Fibroblast of skin of right quadriceps (primary cell): ENCODE measurements around the gene POU3F1.

ENCODE experiments used
- DNase-seq: peaks from one replicate; pipeline ENCODE4 v3.0.0-alpha.2; 2013

POU3F1 gene

DNA sequence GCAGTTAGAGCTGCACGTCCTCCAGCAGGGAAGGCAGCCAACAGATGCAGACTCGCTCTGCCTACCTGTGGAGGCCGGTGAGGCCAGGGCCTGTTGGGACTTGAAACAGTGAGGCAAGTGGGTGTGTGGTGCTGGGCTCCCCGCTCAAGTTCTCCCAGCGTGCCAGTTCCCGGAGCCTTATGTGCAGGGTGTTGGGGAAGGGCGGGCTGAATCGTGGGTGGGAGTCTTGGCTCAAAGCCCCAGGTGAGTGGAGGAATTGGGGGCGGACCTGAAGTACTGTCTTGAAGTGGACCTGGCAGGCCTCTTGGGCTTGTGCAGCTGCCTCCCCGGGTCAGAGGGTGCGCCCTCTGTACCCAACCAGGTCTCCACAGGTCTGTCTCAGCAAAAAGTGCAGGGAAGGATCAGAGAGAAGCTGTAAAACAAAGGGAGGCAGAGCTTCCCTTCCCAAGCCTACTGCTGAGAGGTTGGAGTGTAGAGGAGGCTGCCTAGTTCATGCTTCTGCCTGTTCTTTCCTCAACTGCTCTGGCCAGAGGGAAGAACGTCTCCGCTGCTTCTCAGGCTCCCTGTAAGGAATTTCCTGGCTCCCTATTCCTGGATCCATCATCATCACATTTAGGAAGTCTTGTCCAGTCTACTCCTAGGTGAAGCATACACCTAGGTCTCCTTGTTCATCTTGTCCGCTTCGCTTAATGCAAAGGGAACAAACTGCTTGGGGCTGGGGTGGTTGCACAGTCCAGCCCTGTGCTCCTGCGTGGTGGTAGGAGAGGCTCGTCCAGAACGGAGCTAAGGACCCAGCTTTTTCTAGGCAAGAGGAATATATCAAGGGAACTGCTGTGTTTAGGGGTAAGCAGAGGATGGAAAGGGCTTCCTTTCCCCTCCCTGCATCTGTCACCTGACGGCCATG is 19.1 kb downstream of the POU3F1 start:
- DNase-seq: no peak

DNA sequence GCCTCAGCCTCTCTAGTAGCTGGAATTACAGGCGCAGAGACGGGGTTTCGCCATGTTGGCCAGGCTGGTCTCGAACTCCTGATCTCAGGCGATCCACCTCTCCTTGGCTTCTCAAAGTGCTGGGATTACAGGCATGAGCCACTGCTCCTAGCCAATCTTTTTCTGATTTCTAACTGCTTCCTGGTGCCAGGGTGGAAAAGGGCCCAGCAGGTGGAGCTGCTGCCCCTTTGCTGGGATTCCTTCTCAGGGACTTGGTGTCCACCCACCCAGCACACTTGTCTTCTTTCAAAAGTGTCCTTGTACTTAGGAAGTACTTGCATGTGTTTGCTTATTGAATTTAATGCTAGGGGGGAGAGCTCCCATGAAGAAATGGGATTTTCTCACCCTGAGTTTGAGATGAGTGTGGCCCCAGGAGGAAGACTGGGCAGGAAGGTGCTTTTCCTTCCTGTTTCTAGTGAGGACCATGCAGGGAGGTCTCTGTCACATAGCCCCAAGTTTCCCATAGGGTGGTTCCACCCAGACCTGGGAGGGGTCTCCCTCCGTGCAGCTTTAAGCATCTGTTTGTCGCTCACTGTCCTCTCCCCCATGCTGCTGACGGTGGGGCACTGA is 19.9 kb downstream of the POU3F1 start:
- DNase-seq: peak; percentile 58

DNA sequence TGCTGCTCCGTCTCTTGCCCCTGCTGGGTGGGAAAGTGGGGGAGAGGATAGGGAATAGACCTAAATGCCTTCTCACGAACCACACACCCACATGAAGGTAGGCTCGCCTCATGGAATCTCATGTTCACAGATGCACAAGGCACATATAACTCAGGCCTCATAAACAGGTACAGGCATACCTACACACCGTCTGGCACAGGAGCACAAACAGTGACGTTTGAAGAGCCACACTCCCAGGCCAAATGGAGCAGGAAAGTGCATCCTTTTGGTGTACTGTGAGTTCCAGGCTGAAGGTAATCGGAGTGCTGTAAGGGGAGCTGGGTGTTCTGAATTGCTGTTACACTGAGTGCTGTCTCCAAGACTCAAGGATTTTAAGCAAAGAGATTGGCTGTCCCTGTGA is 20.9 kb downstream of the POU3F1 start:
- DNase-seq: no peak

DNA sequence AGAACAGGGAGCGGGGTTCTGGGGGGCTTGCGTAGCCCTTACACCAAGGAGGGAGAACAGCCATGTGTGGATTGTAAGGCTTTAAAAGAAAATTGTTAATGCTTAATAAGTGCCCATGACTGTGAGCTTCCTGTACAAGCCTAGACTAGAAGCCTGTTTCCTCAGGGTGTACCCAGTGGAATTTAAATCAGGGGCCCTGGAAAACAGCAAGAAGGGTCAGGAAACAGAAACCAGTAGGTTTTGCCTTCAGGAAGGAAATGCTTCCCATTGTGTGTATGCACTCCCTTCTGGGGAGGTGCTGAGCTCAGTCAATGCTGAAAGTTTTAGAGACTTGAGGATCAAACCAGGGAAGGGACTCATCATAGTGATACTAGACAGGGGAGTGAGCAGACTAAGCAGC is 21.4 kb downstream of the POU3F1 start:
- no peak for DNase-seq

DNA sequence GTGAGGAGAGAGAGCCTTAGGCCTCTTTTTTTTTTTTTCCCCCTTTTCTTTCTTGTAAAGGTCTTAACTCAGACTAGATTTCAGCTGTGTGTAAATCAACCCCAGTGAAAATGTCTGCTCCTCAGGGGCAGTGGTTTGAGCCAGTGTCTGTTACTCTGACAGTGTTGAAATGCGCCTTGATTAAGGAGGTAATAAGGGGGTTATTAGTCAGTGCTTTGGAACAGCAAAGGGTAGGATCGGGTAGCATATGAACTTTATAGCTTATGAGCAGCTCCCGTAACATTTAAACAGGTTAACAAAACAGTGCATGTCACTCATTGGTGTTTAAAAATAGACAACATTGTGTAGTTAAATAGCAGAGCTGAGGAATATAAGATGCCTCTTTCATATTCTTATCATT is 23.8 kb downstream of the POU3F1 start:
- no peak for DNase-seq

DNA sequence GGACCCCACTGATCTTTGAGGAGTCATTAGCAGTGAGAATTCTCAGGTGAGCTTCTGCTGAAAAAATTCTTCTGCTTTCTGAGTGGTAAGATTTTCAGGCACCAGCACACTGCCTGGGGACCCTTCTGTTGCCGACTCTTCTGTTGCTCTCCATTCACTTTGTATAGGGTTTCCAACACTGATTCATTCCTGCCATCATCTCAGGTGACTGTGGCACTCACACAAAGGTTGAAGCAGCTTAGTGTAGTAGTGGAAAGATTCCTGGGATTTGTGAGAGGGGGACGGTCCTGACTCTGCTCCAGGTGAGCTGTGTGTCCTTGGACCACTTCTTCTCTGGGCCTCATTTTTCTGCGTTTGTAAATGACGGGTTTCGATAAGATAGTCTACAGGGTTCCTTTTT is 24.6 kb downstream of the POU3F1 start:
- no peak for DNase-seq

DNA sequence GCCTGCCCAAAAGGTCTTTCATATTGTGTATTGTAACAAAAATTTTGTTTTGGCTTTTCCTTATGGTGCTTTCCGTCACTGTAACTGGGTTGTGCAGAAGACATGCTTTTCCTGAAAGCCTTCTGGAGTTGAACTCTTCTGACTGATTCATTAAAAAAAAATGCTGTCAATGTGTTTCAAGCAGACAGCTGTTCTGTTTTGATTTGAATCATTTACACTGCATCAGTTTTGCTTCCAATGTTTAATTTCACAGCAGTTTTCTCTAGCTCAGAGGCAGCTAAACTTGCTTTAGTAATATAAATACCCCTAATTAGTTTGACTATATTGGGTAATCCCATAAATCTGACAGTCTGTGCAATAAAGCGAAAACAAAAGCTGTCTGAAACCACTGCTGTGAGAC is 26.2 kb downstream of the POU3F1 start:
- DNase-seq: no peak

DNA sequence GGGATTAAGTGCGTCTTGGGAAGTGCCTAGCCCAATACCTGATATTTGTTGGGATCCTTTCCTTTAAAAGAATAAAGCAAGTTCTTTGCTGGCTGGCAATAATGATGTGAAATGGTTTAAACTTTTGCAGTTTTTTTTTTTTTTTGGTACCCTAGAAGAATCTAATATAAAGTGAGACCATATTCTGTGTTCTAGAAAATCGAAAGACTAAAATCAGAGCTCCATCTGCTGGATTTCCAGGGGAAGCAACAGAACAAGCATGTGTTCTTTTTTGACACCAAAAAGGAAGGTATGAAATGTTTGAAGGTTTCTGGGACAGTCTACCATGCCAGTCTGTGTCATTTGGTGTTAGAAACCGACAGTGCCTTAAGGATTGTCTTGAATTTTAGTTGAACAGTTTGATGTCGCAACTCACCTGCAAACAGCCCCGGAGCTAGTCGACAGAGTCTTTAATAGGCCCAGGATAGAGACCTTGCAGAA is 27.7 kb downstream of the POU3F1 start:
- DNase-seq: peak; percentile 54

DNA sequence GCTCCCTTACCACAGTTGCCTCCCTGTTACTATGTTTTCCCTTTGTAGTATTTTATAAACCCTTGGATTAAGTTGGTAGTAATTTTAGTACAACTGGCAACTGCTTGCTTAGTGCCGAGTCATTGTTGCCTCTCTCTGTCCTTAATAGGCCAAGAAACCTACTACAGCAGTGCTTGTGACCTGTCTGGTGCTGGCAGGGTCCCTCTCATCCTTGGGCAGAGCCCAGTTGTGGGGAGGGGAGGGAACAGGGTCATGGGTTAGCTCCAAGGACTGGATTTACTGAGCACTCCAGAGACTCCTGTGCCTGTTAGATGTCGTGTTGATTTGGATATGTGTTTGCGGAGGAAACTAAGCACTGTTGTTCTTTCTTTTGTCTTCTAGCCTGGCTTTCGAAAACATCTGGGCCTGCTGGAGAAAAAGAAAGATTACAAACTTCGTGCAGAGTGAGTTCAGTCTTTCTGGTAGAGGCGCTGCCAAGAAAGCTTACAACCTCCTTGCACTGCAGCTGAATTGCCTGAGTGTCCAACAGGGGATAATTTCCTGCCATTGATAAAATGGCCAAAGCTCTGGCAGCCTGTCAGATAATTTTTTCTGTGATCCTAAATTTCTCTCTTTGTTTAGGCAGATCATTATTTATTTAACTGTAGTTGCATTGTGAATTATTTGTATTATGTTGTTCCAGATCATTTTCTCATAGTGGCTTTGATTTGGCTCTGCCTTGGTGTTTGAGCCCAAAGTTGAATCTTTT is 30.4 kb downstream of the POU3F1 start:
- no peak for DNase-seq

DNA sequence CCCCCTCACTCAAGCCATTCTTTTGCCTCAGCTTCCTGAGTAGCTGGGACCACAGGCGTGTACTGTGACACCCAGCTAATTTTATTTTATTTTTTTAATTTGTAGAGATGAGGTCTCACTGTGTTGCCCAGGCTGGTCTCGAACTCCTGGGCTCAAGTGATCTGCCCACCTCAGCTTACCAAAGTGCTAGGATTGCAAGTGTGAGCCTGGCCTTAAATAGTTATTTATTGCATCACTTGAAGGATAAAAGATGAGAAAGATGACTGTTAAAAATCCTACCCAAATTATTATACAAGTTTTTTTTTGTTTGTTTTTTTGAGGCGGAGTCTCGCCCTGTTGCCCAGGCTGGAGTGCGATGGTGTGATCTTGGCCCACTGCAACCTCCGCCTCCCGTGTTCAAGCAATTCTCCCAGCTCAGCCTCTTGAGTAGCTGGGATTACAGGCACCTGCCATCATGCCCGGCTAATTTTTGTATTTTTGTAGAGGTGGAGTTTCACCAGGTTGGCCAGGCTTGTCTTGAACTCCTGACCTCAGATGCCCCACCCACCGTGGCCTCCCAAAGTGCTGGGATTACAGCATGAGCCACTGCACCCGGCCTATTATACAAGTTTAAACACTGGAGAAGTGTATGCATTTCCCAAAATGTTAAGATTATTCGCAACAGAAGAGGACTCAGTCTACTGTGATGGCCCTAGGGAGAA is 31.7 kb downstream of the POU3F1 start:
- no peak for DNase-seq

DNA sequence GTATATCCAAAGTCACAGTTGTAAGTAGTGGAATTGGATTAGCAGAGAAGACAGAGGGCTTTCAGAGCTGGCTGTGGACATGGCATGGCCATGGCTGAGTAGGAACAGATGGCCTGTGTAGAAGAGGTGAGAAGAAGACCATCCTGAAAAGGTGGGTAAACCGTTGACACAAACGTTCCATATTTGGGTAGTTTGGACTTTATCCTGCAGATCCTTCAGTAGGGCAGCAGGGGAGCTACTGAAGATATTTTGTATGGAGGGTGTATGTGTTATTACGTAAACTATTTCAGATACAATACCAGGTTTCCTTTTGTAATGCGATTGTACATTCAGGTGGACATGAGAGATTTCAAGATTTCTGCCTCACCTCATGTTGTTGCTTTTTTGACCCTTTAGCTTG is 32.4 kb downstream of the POU3F1 start:
- DNase-seq: no peak

DNA sequence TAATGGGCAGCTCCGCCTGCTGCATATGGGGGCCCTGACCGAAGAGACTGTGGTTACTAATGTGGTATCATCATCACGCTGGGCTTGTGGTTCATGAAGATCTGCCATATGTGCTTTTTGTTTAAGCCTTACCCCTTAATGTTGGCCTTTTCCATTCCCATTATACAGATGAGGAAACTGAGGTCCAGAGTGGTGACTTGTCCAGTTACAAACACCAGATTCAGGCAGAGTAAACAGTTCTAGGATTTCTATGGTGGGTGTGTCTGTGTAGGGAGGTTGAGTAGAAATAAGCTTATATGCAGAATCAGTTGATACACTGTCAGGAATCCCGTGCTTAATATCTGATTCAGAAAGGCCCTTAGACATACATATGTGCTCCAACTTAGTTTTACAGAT is 33.4 kb downstream of the POU3F1 start:
- no peak for DNase-seq

DNA sequence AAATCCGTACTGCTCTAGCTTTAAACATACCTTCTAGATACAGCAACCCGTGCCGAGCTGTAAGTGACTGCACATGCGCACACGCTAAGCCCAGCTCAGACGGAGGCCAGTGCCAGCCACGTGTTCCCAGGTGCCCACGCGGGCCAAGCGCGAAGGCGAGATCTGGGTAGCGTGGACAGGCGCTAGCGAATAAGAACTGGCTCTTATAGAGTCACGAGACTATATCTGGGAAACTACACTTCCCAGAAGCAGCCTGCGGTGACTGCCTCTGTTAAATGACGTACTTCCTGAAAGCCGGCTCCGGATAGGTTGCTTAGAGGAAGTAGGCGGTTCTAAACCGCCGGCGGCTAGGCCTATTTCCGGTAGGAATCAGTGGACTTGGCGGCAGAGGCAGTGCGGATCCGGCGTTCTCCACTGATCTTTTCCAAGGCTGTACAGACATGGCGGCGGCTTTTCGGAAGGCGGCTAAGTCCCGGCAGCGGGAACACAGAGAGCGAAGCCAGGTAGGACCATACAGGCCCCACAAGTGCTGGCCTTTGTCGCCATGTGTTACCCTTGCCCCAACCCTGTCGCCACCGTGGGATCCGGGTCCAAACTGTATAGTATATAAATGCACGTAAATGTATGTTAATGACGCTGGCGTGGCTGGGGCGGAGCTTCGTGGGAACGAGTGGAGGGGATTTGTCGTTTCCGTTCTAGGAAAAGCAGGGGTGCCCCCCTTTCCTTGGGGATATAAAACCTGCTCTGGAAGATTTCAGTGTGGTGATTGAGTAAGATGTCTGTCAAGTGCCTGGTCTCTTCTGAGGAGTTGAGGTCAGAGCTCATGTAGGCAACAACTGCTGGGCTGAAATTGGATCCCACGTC is 34.0 kb downstream of the POU3F1 start, which contains the start of gene UTP11:
Gene UTP11, plus strand, starts transcription at position 372 of the 864 bp plus-strand sequence. Its CDS starts 69 bp downstream, at position 441.
- DNase-seq: peak; percentile 99

DNA sequence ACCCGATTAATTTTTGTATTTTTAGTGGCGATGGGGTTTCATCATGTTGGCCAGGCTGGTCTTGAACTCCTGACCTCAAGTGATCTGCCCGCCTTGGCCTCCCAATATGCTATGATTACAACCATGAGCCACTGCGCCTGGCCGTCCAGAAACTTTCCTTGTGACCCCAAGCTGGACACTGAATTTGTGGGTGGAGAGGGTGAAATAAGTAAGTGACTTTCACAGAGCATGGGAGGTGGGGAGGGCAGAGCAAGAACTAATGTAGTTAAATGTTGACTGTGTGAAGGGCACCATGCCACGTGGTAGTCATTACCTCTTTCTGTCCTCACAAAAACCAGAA is 36.8 kb downstream of the POU3F1 start:
- DNase-seq: no peak

DNA sequence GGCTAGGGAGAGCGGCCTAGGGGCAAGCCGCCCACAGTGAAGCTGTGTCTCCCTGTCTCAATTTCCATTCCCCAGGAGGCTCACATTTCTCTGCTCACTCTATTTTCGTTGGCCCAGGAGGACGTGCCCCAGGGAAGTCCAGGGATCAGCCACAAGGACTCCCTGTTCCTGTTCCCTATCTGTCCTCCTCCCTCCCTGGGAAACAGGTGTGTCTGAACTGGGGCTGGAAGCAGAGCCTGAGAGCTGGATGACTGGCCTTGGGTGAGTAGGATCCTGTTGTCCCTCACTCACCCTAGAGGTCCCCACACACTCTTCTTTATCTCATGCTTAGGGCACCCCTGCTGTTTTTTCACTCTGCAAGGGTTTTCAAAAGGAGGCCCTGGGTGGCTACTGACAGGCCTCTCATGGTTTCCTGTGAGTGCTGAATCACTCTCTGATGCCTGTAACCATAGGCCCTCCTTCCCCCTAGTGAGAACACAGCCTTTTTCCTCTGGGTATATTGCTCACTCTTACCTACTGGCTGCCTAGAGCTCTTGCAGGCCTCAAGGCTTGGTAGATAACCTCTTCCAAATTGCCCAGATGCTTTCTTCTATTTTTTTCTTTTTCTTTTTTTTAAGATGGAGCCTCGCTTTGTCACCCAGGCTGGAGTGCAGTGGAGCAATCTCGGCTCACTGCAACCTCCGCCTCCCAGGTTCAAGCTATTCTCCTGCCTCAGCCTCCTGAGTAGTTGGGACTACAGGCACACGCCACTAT is 37.3 kb downstream of the POU3F1 start:
- peak; percentile 78 for DNase-seq

DNA sequence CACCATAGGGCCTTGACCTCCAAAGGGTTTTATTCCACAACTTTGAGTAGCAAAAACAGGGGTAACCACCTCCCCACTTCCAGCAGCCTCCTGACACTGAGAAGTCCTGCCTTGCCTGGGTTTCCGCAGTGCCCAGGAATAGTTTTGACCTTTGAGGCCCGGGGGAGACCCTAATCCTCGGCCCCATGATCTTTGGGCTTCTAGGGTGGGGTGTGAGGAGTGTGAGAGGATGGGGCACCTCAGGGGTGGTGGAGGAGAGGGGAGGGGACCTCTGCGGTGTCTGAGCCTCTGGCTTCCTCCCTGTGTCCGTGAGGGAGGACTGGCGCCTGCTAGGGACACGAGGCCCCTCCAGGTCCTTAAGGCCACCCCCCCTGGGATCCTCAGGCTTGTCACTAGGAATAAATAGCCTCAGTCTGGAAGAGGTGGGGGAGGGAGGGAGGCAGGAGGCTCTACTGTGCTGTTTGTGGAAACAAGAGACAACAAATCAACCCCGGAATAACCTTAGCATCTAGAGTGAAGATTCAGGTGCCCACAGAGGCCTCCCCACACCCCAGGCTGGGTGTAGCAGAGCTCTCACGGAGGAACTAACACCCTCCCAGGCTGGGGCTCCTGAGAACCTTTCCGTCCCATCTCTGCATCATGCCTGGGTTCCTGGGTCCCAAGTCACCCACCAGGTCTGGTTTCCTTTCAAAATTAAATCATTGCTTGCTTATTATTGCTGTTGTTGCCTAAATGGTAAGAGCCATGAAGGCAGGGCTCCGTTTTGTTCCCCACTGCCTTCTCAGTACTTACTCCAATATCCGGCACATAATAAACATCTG is 40.4 kb downstream of the POU3F1 start:
- no peak for DNase-seq

DNA sequence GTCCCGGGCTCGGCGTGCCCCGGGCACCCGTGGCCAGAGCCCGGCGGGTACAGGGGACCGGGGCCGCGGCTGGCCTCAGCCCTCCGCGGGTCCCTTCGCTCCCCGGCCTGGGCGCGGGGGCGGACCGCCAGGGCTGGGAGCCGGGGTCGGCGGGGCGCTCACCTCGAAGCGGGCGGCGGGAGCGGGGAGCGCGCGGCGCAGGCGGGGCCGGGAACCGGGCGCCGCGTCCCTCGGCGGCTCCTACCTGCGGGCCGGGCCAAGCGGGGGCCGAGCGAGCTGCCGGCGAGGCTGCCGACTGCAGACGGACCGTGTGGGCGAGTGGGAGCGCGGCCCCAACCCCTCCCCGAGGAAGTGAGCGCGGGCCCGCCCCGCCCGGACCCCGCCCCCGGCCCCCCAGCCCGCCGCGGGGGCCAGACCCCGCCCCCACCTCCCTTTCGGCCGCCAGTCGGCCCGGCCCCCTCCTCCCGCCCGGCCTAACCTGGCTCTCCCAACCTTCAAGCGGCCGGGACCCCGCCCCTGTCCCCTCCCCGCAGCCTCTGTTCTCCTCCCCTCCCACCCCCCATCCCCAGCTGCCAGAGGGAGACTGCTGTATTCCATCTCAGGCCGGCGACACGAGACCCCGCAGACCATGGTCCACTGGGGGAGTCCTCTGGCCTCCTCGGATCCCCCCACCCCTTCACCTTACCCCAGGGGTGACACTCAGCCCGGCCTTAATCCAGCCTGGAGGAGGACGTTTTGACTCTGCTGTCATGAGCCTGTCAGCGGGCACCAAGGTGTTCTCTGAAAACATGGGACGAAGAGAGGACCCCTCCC is 41.2 kb downstream of the POU3F1 start, which contains the start of gene FHL3:
Gene FHL3, minus strand, starts transcription at position 320 of the 813 bp plus-strand sequence. CDS start 6,102 bp downstream, outside the sequence.
- peak; percentile 66 for DNase-seq

DNA sequence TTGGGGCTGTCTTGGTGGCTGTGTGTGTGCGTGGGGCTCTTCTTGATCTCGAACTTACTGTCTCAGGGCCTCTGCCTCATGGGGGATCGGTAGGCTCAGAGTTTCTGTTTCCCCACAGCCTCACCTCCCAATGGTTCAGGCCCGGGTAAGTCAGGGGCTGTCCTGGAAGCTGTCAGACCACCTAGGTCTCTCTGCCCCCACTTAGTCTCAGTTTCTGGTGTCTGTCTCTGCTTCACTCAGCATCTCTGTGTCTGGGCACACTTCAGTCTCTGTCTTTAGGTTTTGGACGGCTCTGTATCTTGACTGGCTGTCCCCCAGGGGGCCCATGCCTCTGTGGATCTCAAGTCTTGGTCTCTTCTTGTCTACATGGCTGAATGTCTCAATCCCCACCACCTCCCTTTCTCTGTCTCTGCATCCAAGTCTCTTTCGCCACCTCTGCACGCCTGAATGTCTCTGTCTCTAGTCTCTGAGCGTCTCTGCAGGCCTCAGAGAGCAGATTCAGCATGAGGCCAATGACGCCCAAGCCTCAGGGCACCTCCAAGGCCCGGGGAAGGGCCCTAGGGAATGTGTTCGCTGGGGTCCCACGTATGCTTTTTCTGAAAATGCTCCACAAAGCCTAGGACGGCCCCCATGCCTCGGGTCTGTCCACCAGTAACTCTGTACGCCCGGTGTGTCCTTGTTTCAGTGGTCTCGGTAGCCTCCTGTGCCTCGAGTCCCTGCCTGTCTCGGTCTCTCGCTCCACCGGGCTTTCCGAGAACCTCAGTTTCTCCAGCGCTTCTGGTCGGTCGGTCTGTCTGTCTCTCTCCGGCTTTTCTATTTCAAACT is 42.1 kb downstream of the POU3F1 start:
- no peak for DNase-seq
